Measurements from ENCODE around the gene CKS1B. TPM values are rescaled to one million over a fixed set of nuclear protein-coding genes. Genes with fewer than 3 reads are reported as not detected.

Gene CKS1B
- total and polyA plus RNA-seq, 9 of the 15 experiments (the other 6 are each of a cell fraction or from before 2014, with no cell fraction given): 215 to 1,103 (median 460) TPM

DNA sequence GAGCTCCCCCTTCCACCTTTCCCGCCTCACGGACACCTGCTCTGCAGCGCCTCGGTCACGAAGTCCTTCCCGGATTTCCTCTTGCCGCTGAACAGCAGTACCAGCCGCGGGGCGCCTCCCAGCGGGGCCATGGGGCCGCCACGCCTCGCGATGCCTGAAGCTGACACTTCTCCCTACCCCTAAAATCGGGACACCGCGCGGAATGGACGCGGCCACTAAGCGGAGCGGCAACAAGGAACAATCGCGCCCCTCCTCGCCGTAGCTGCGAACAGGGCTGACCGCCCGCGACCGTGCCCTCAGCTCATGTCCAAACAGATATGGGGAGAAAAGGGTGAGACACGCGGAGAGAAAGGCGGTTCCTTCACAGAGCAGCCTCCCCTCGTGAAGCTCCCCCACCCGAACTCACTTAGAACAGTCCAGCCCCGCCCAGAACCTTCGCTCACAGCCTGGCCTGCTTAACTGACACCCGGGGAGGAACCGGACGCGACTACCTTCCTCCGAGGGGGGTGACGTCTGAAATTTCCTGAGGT, 37.9 kb upstream of the CKS1B start, which contains the start of gene PMVK (continued):
- no peak for TF ChIP-seq IFI16 (CRISPR knock-in tag; IDR thresholded peaks at IDR 0.05)
- TF ChIP-seq TOE1 (IDR thresholded peaks at IDR 0.05; ENCODE audit: borderline replicate concordance): peak; percentile 98
- TF ChIP-seq TOE1 (CRISPR knock-in tag; IDR thresholded peaks at IDR 0.05; ENCODE audit: borderline replicate concordance, low read depth): peak; percentile 96
- no peak for TF ChIP-seq SMARCA5 (IDR thresholded peaks at IDR 0.05)
- no peak for TF ChIP-seq SRSF1 (IDR thresholded peaks at IDR 0.05; ENCODE audit: low read depth, low read length)
- peak in 2 of 3 experiments; percentile 67 to 75 for TF ChIP-seq YY1 (IDR thresholded peaks at IDR 0.05; ENCODE audit: borderline replicate concordance in 1 of 3, control insufficient read depth in 1 of 3, extremely low read depth in 1 of 3, insufficient read depth in 3 of 3, insufficient read length in 1 of 3, insufficient replicate concordance in 2 of 3, low read depth in 1 of 3, low read length in 2 of 3)
- TF ChIP-seq U2AF1 (optimal IDR thresholded peaks at IDR 0.05; ENCODE audit: low read depth, low read length): no peak
- no peak for TF ChIP-seq POU5F1 (IDR thresholded peaks at IDR 0.05; ENCODE audit: borderline replicate concordance, low read depth, low read length, partially characterized antibody)
- no peak for TF ChIP-seq CBX2 (IDR thresholded peaks at IDR 0.05; ENCODE audit: insufficient read depth, low read length, poor library complexity, severe bottlenecking)
- TF ChIP-seq ZNF311 (CRISPR knock-in tag; IDR thresholded peaks at IDR 0.05): no peak
- 0 out of 2 replicates have a peak, but pooled peaks have one; percentile 16 for TF ChIP-seq NFE2 (IDR thresholded peaks at IDR 0.05; ENCODE audit: low read depth)
- TF ChIP-seq FOXM1 (IDR thresholded peaks at IDR 0.05; ENCODE audit: low read depth): no peak; the same call in 1 of the 2 replicates
- TF ChIP-seq FOXM1 (CRISPR knock-in tag; IDR thresholded peaks at IDR 0.05; ENCODE audit: low read depth): peak; percentile 98
- no peak for TF ChIP-seq WHSC1 (IDR thresholded peaks at IDR 0.05; ENCODE audit: low read length)
- TF ChIP-seq, protein P1, sequence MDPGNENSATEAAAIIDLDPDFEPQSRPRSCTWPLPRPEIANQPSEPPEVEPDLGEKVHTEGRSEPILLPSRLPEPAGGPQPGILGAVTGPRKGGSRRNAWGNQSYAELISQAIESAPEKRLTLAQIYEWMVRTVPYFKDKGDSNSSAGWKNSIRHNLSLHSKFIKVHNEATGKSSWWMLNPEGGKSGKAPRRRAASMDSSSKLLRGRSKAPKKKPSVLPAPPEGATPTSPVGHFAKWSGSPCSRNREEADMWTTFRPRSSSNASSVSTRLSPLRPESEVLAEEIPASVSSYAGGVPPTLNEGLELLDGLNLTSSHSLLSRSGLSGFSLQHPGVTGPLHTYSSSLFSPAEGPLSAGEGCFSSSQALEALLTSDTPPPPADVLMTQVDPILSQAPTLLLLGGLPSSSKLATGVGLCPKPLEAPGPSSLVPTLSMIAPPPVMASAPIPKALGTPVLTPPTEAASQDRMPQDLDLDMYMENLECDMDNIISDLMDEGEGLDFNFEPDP (CRISPR knock-in tag; IDR thresholded peaks at IDR 0.05): no peak
- TF ChIP-seq ZC3H8 (IDR thresholded peaks at IDR 0.05): no peak
- no peak for TF ChIP-seq TRIM28 (IDR thresholded peaks at IDR 0.05)
- peak; percentile 98 for TF ChIP-seq HDAC2 (IDR thresholded peaks at IDR 0.05)
- TF ChIP-seq CC2D1A (IDR thresholded peaks at IDR 0.05): no peak
- TF ChIP-seq ZNF785 (CRISPR knock-in tag; IDR thresholded peaks at IDR 0.05): no peak
- TF ChIP-seq FOXK1 (CRISPR knock-in tag; IDR thresholded peaks at IDR 0.05; ENCODE audit: borderline replicate concordance): peak; percentile 90; the same call in 1 of the 2 replicates
- TF ChIP-seq HNRNPK (IDR thresholded peaks at IDR 0.05; ENCODE audit: low read depth, low read length, poor library complexity, severe bottlenecking): no peak
- TF ChIP-seq, protein P2, sequence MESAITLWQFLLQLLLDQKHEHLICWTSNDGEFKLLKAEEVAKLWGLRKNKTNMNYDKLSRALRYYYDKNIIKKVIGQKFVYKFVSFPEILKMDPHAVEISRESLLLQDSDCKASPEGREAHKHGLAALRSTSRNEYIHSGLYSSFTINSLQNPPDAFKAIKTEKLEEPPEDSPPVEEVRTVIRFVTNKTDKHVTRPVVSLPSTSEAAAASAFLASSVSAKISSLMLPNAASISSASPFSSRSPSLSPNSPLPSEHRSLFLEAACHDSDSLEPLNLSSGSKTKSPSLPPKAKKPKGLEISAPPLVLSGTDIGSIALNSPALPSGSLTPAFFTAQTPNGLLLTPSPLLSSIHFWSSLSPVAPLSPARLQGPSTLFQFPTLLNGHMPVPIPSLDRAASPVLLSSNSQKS (CRISPR knock-in tag; IDR thresholded peaks at IDR 0.05): no peak
- TF ChIP-seq, protein P3, sequence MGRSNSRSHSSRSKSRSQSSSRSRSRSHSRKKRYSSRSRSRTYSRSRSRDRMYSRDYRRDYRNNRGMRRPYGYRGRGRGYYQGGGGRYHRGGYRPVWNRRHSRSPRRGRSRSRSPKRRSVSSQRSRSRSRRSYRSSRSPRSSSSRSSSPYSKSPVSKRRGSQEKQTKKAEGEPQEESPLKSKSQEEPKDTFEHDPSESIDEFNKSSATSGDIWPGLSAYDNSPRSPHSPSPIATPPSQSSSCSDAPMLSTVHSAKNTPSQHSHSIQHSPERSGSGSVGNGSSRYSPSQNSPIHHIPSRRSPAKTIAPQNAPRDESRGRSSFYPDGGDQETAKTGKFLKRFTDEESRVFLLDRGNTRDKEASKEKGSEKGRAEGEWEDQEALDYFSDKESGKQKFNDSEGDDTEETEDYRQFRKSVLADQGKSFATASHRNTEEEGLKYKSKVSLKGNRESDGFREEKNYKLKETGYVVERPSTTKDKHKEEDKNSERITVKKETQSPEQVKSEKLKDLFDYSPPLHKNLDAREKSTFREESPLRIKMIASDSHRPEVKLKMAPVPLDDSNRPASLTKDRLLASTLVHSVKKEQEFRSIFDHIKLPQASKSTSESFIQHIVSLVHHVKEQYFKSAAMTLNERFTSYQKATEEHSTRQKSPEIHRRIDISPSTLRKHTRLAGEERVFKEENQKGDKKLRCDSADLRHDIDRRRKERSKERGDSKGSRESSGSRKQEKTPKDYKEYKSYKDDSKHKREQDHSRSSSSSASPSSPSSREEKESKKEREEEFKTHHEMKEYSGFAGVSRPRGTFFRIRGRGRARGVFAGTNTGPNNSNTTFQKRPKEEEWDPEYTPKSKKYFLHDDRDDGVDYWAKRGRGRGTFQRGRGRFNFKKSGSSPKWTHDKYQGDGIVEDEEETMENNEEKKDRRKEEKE (IDR thresholded peaks at IDR 0.05; ENCODE audit: borderline replicate concordance in 1 of 2, control insufficient read depth in 1 of 2, low read depth in 2 of 2, low read length in 1 of 2): no peak
